BLaER1 treated with 17β-estradiol and CSF1 and Interleukin-3, amounts not matched to agents 10 nM and 100 nM (cell line): ENCODE results near the gene ALDH1L1.

Experiments
- H3K27ac ChIP-seq, 11 experiments: shearing (Covaris generic); formaldehyde crosslinking; 2 replicates each; pipeline ENCODE4 v1.8.1; 2022
- H3K27me3 ChIP-seq, 11 experiments: shearing (Covaris generic); formaldehyde crosslinking; 2 replicates each; pipeline ENCODE4 v1.8.1; 2022
- H3K36me3 ChIP-seq, 11 experiments: shearing (Covaris generic); formaldehyde crosslinking; 2 replicates each; pipeline ENCODE4 v1.8.1; 2022
- H3K4me1 ChIP-seq, 10 experiments: shearing (Covaris generic); formaldehyde crosslinking; 2 replicates each; pipeline ENCODE4 v1.8.1; 2022
- H3K4me2 ChIP-seq, 11 experiments: shearing (Covaris generic); formaldehyde crosslinking; 2 replicates each; pipeline ENCODE4 v1.8.1; 2022
- H3K4me3 ChIP-seq, 10 experiments: shearing (Covaris generic); formaldehyde crosslinking; 2 replicates each; pipeline ENCODE4 v1.8.1; 2022
- H3K9ac ChIP-seq, 11 experiments: shearing (Covaris generic); formaldehyde crosslinking; 2 replicates each; pipeline ENCODE4 v1.8.1; 2022
- H3K9me3 ChIP-seq, 11 experiments: shearing (Covaris generic); formaldehyde crosslinking; replicated peaks in 1 of 11; 2 replicates each; pipeline ENCODE4 v1.8.1; 2022
- H4K20me1 ChIP-seq, 11 experiments: shearing (Covaris generic); formaldehyde crosslinking; 2 replicates each; pipeline ENCODE4 v1.8.1; 2022
- Cebpa-rat ChIP-seq, 11 experiments: shearing (Covaris generic); IDR thresholded peaks; 2 replicates each; pipeline ENCODE4 v1.8.1; 2022

The ALDH1L1 gene

DNA sequence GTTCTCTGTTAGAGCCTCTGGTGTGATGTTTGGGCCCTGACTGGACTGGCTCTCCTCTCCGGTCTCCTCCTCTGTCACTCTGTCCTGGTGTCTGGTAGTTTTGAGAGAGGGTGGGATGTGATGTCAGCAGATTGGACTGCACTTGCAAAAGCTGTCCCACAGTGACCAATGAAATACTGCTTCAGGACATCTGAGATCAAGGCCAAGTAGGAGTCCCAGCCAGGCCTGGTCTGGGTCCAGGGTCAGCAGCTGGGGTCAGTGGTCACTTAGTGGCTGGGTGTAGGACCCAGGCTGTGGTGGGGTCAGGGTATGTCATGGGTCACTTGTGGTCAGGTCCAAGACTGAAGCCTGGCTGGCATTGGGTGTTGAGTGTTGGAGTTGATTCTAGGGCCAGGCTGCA is 20.9 kb downstream of the ALDH1L1 start:
- no peak overlapping the region for H3K9ac ChIP-seq
- H4K20me1 ChIP-seq, result no peaks in the 10 kb centered on the region
- H3K27me3 ChIP-seq, result no peaks in the 10 kb centered on the region
- H3K9me3 ChIP-seq, result peaks cover 0 to 9% (median 1%) of the 10 kb centered on the region in 11 experiments; a peak in 9 of 22 replicates
- peaks cover 0 to 18% (median 15%) of the 10 kb centered on the region in 10 experiments; a peak in 11 of 20 replicates for H3K4me1 ChIP-seq
- H3K4me2 ChIP-seq, result peak overlapping the region in 4 of 11 experiments; percentile 27 to 46 (median 38); a peak in 4 of 22 replicates
- TF ChIP-seq Cebpa-rat (IDR thresholded peaks at IDR 0.05), result no peak
- no peaks in the 10 kb centered on the region for H3K36me3 ChIP-seq
- H3K27ac ChIP-seq, result no peak overlapping the region
- H3K4me3 ChIP-seq, result no peak overlapping the region

DNA sequence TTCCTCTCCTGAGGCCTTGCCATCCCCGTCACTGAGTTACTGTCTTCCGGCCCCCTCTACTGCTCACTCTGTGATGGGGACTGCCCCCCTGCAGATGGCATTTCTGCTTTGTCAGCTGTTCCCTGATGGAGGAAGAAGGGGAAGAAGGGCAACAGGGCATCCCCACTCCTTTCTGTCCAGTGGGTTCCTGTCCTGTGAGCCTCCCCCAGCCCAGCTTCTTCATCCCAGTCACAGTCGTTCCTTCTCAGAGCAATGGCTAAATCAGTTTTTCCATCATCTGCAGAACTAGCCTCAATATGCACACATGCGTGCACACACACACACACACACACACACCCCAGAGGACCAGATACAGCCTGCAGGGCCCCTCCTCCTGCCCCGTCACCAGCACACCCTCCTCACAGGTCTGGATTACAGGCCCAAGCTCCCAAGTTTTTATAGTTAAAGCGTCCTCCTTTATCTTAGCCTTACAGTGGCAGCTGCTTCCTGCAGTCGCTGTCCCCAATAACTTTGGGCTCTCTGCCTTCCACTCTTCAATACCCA is 21.4 kb downstream of the ALDH1L1 start:
- Histone ChIP-seq H3K27me3 (no peaks in the 10 kb centered on the region), H3K4me2 (peak overlapping the region in 9 of 11 experiments; percentile 8 to 46 (median 27); a peak in 10 of 22 replicates), H3K27ac (no peak overlapping the region), H4K20me1 (no peaks in the 10 kb centered on the region), H3K36me3 (no peaks in the 10 kb centered on the region), H3K9ac (no peak overlapping the region), H3K9me3 (peaks cover 0 to 9% (median 0%) of the 10 kb centered on the region in 11 experiments; a peak in 4 of 22 replicates), H3K4me1 (peaks cover 0 to 18% (median 15%) of the 10 kb centered on the region in 10 experiments; a peak in 11 of 20 replicates), H3K4me3 (no peak overlapping the region)
- TF ChIP-seq Cebpa-rat (IDR thresholded peaks at IDR 0.05), result no peak

DNA sequence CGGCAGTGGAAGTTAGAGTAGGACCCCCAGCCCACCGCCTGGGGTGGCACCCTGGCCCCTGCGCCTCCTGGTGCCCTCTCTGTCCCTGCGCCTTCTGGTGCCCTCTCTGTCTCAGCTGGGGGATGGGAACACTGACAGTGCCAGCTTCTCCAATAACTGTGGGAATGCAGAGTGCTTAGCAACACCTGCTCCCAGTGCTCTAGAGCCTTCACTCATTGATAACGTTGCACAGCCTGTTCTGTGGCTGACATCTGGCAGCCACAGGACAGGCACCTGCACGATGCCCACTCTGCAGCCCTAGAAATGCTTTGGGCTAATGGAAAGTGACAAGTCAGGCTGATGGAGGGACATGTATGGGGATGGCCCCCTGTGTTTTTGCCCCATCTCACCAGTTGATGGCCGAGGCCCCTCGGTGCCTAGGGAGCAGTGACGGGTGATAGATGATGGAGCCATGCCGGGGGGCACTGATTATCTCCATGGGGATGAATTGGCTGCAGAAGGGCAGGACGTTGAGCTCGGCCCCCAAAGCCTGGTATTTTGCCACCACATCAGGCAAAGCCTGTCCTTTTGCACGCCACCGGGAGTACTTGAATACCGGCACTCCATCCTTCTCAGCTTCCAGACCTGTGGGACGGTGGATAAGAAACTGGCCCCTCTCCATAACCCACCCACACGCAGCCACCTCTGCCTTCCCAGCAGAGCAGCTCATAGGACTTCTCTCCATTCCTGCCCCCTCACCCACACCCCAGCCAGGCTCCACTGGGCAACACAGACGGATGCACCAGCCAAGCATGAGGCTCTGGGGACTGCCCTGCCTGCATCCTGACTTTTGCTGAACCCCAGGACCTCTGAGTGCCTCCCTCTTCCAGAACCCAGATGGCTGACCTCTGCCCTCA is 22.1 kb downstream of the ALDH1L1 start:
- peak overlapping the region in 9 of 11 experiments; percentile 8 to 46 (median 27); a peak in 10 of 22 replicates for H3K4me2 ChIP-seq
- no peak overlapping the region for H3K27ac ChIP-seq
- TF ChIP-seq Cebpa-rat (IDR thresholded peaks at IDR 0.05), result no peak
- peaks cover 0 to 9% (median 0%) of the 10 kb centered on the region in 11 experiments; a peak in 3 of 22 replicates for H3K9me3 ChIP-seq
- no peak overlapping the region for H3K9ac ChIP-seq
- H4K20me1 ChIP-seq, result no peaks in the 10 kb centered on the region
- no peak overlapping the region for H3K4me3 ChIP-seq
- no peaks in the 10 kb centered on the region for H3K36me3 ChIP-seq
- H3K4me1 ChIP-seq, result peaks cover 0 to 18% (median 15%) of the 10 kb centered on the region in 10 experiments; a peak in 11 of 20 replicates
- no peaks in the 10 kb centered on the region for H3K27me3 ChIP-seq

DNA sequence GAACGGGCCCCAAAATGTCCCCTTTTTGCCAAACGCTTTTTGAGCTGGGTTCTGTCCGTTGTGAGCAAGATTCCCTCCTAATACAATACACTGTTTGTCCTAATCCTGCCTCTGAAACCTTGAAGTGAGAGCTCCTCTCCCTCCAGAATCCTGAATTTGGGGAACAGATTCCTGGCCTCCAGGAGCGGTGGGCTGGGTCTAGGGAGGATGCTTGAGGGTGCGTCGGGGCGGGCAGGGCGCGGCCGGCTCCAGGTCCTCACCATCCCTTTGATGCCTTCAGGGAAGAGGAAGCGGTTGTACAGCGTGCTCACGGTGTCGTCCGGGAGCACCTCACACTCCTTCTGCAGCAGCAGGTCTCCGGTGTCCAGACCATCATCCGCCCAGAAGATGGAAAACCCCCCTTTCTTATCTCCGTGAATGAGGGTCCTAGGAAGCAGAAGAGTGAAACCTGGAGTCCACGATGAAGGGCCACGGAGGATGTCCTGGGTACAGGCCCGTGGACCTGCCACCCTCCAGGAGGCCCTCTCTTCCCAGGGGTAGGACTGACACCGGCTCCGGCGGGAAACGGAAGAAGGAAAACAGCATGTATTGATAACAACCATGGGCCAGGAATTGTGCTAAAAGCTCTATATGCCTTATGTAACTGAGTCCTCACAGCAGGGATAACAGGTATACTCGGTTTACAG is 23.2 kb downstream of the ALDH1L1 start:
- TF ChIP-seq Cebpa-rat (IDR thresholded peaks at IDR 0.05), result no peak
- Histone ChIP-seq H3K9me3 (peaks cover 0 to 9% (median 0%) of the 10 kb centered on the region in 11 experiments; a peak in 3 of 22 replicates), H3K36me3 (no peaks in the 10 kb centered on the region), H3K4me3 (no peak overlapping the region), H3K27ac (no peak overlapping the region), H3K4me2 (no peak overlapping the region), H3K9ac (no peak overlapping the region), H4K20me1 (no peaks in the 10 kb centered on the region), H3K4me1 (peaks cover 0 to 18% (median 15%) of the 10 kb centered on the region in 10 experiments; a peak in 11 of 20 replicates), H3K27me3 (no peaks in the 10 kb centered on the region)

DNA sequence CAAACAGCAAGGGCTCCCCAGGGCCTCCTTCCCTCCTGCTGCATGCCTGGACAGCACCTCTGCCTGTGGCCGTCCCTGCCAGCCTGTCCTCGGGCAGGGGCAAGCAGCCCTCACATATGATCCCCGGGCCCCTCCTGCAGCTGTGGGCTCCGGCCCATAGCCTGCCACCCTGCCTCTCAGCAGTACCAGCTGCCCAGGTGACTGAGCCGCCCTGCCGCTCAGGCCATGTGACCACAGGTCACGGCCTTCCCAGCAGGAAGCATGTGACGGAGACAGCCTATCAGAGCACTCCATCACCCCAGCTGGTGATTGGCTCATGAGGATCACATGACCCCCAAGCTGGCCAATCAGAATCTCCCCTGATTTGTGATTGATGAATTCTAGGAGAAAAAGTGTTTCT is 23.9 kb downstream of the ALDH1L1 start:
- H4K20me1 ChIP-seq, result no peaks in the 10 kb centered on the region
- peaks cover 0 to 9% (median 0%) of the 10 kb centered on the region in 11 experiments; a peak in 3 of 22 replicates for H3K9me3 ChIP-seq
- H3K4me2 ChIP-seq, result no peak overlapping the region
- no peak overlapping the region for H3K4me3 ChIP-seq
- H3K4me1 ChIP-seq, result peaks cover 0 to 18% (median 15%) of the 10 kb centered on the region in 10 experiments; a peak in 11 of 20 replicates
- H3K27me3 ChIP-seq, result no peaks in the 10 kb centered on the region
- TF ChIP-seq Cebpa-rat (IDR thresholded peaks at IDR 0.05), result no peak
- H3K36me3 ChIP-seq, result no peaks in the 10 kb centered on the region
- H3K27ac ChIP-seq, result no peak overlapping the region
- no peak overlapping the region for H3K9ac ChIP-seq

DNA sequence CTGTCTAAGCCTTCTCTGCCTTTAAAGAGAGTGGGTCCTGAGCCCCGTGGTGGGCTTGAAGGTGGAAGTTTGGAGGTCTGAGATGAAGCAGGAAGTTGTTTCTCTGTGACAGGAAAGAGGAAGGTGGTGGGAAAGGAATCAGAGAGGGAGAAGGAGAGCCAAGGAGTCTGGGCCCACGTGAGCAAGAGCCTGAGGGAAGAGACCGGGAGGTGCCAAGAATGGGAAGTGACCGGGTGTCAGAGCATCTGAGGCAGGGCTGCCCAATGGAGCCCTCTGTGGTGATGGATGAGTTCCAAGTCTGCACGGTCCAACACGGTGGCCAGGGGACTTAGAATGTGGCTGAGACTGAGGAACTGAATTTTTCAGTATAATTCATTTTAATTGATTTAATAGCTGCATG is 24.6 kb downstream of the ALDH1L1 start:
- Histone ChIP-seq H3K4me3 (no peak overlapping the region), H3K9ac (no peak overlapping the region), H4K20me1 (no peaks in the 10 kb centered on the region), H3K4me2 (no peak overlapping the region), H3K27ac (no peak overlapping the region), H3K9me3 (peaks cover 0 to 9% (median 0%) of the 10 kb centered on the region in 11 experiments; a peak in 3 of 22 replicates), H3K36me3 (no peaks in the 10 kb centered on the region), H3K27me3 (no peaks in the 10 kb centered on the region), H3K4me1 (peaks cover 0 to 18% (median 15%) of the 10 kb centered on the region in 10 experiments; a peak in 11 of 20 replicates)
- TF ChIP-seq Cebpa-rat (IDR thresholded peaks at IDR 0.05), result no peak

DNA sequence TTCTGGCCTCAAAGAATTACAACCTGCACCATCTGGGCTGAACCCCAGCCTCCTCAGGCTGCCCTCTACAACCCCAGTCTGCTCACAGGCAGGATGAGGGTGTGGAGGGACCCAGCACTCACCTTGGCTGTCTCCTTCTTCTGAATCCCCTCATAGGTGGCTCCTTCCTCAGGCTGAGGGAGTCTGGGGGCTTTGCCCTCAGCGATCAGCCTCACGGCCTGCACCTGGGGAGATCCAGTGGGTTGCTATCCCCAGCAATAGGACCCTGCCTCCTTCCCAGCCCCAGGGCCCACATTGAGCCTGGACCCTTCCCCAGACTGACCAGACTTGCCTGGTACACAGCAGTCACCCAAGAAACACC is 25.1 kb downstream of the ALDH1L1 start:
- Histone ChIP-seq H3K4me1 (peaks cover 0 to 18% (median 15%) of the 10 kb centered on the region in 10 experiments; a peak in 11 of 20 replicates), H3K9me3 (peaks cover 0 to 9% (median 0%) of the 10 kb centered on the region in 11 experiments; a peak in 3 of 22 replicates), H3K9ac (no peak overlapping the region), H3K4me2 (no peak overlapping the region), H4K20me1 (no peaks in the 10 kb centered on the region), H3K27me3 (no peaks in the 10 kb centered on the region), H3K36me3 (no peaks in the 10 kb centered on the region), H3K27ac (no peak overlapping the region), H3K4me3 (no peak overlapping the region)
- TF ChIP-seq Cebpa-rat (IDR thresholded peaks at IDR 0.05), result no peak

DNA sequence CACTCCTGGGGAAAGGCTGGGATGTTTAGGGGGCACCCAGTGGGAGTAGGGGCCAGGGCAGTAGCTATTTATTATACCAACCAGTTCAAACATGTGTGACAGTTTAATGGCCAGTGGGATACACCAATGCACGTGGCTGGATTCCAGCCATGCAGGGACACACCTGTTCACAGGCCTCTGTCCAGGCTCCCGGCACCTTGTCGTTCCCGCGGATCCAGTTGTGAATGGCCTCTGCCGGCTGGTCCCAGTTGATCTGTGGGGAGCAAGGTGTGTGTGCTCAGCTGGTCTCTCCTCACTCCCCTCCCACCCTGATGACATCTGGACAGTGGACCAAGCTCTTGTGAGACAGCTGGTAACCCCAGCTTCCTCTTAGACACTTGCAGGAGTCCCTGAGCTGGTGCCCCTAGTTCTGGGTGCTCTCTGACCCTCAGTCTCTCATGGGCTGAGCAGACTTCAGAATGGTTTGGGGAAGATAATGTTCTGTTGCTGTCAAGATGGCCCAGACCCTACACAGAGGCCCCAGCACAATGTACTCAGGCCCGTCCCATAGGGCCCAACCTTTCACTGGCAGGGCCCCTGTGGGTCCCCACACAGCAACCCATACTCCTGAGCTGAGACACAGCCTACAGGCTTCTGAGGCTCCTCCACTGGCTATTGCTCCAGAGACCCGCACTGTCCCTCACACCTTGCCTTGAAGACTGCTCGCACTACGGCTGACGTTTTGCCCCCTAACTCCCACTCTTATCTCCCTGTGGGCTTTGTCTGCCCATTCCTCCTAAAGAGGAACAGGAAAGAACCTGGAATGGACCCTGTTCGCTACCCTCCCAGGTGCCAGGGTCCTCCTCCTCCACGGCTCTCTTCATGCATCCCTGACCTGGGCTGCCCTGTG is 25.8 kb downstream of the ALDH1L1 start:
- Histone ChIP-seq H3K4me1 (peaks cover 0 to 17% (median 15%) of the 10 kb centered on the region in 10 experiments; a peak in 11 of 20 replicates), H4K20me1 (no peaks in the 10 kb centered on the region), H3K9ac (no peak overlapping the region), H3K4me3 (no peak overlapping the region), H3K4me2 (no peak overlapping the region), H3K9me3 (peaks cover 0 to 9% (median 0%) of the 10 kb centered on the region in 11 experiments; a peak in 3 of 22 replicates), H3K36me3 (no peaks in the 10 kb centered on the region), H3K27me3 (no peaks in the 10 kb centered on the region), H3K27ac (no peak overlapping the region)
- no peak for TF ChIP-seq Cebpa-rat (IDR thresholded peaks at IDR 0.05)
